H9 (cell line): ENCODE measurements around the gene INPP5A. TPM values are rescaled to one million over a fixed set of nuclear protein-coding genes. Genes with fewer than 3 reads are reported as not detected.

Source experiments
- DNase-seq: peaks from one replicate; pipeline ENCODE4 v3.0.0-alpha.2; 2017
- H2AFZ ChIP-seq: one replicate; pipeline ENCODE4 v1.6.1; 2013; ENCODE audit warnings: mild to moderate bottlenecking, low read length, control low read depth, moderate library complexity
- H2AK5ac ChIP-seq: 2 replicates; pipeline ENCODE4 v1.6.1; 2013; ENCODE audit warnings: low read length, control low read depth, mixed read lengths; ENCODE audit not compliant: insufficient read length
- H2BK120ac ChIP-seq: one replicate; pipeline ENCODE4 v1.6.1; 2013; ENCODE audit warnings: low read depth, mild to moderate bottlenecking, low read length, control low read depth, inconsistent platforms; ENCODE audit not compliant: poor library complexity, severe bottlenecking
- H2BK12ac ChIP-seq: 2 replicates; pipeline ENCODE4 v1.6.1; 2013; ENCODE audit warnings: low read length, control low read depth, mixed read lengths, low read depth; ENCODE audit not compliant: insufficient read length
- H2BK15ac ChIP-seq: 2 replicates; pipeline ENCODE4 v1.6.1; 2013; ENCODE audit warnings: low read depth, low read length, control low read depth
- H2BK20ac ChIP-seq: one replicate; pipeline ENCODE4 v1.6.1; 2013; ENCODE audit warnings: low read depth, mild to moderate bottlenecking, low read length, control low read depth, inconsistent platforms; ENCODE audit not compliant: poor library complexity, severe bottlenecking
- H2BK5ac ChIP-seq: 2 replicates; pipeline ENCODE4 v1.6.1; 2013; ENCODE audit warnings: low read length, control low read depth, mixed read lengths; ENCODE audit not compliant: insufficient read length
- H3K14ac ChIP-seq: 2 replicates; pipeline ENCODE4 v1.6.1; 2013; ENCODE audit warnings: low read length, control low read depth; ENCODE audit not compliant: insufficient read depth
- H3K18ac ChIP-seq: 2 replicates; pipeline ENCODE4 v1.6.1; 2013; ENCODE audit warnings: low read depth, mild to moderate bottlenecking, mixed read lengths, low read length, control low read depth; ENCODE audit not compliant: insufficient read length
- H3K23ac ChIP-seq: 2 replicates; pipeline ENCODE4 v1.6.1; 2013; ENCODE audit warnings: low read length, control low read depth, mixed read lengths, low read depth; ENCODE audit not compliant: insufficient read length
- H3K23me2 ChIP-seq: 2 replicates; pipeline ENCODE4 v1.6.1; 2013; ENCODE audit warnings: low read depth, mild to moderate bottlenecking, mixed read lengths, low read length, control low read depth; ENCODE audit not compliant: insufficient read length, poor library complexity, severe bottlenecking
- H3K27ac ChIP-seq: 2 replicates; pipeline ENCODE4 v1.5.1; 2013; ENCODE audit warnings: low read length, control low read depth, mixed read lengths, low read depth; ENCODE audit not compliant: insufficient read length
- H3K27me3 ChIP-seq: 2 replicates; pipeline ENCODE4 v1.6.1; 2013; ENCODE audit warnings: low read length, control low read depth, inconsistent platforms; ENCODE audit not compliant: insufficient read depth
- H3K4ac ChIP-seq: 2 replicates; pipeline ENCODE4 v1.6.1; 2013; ENCODE audit warnings: low read depth, mild to moderate bottlenecking, control low read depth, inconsistent platforms, low read length, moderate library complexity
- H3K4me1 ChIP-seq: 2 replicates; pipeline ENCODE4 v1.6.1; 2013; ENCODE audit warnings: low read length, control low read depth, inconsistent platforms; ENCODE audit not compliant: insufficient read depth
- H3K4me2 ChIP-seq: 2 replicates; pipeline ENCODE4 v1.6.1; 2013; ENCODE audit warnings: low read length, control low read depth, mixed read lengths; ENCODE audit not compliant: insufficient read length, insufficient read depth
- H3K56ac ChIP-seq: 2 replicates; pipeline ENCODE4 v1.6.1; 2013; ENCODE audit warnings: low read depth, mild to moderate bottlenecking, mixed read lengths, low read length, control low read depth; ENCODE audit not compliant: insufficient read length
- H3K79me1 ChIP-seq: 2 replicates; pipeline ENCODE4 v1.6.1; 2013; ENCODE audit warnings: low read depth, mild to moderate bottlenecking, moderate library complexity, low read length, control low read depth, inconsistent platforms; ENCODE audit not compliant: insufficient read depth, poor library complexity, severe bottlenecking
- H3K79me2 ChIP-seq: 2 replicates; pipeline ENCODE4 v1.6.1; 2013; ENCODE audit warnings: low read length, control low read depth, inconsistent platforms; ENCODE audit not compliant: insufficient read depth
- H3K9ac ChIP-seq: 2 replicates; pipeline ENCODE4 v1.6.1; 2013; ENCODE audit warnings: low read length, control low read depth, mixed read lengths; ENCODE audit not compliant: insufficient read length; ENCODE audit errors: extremely low read depth
- H3K9me3 ChIP-seq: one replicate; pipeline ENCODE4 v1.6.1; 2013; ENCODE audit warnings: low read depth, low read length, inconsistent platforms; ENCODE audit not compliant: control insufficient read depth
- H3T11ph ChIP-seq: one replicate; pipeline ENCODE4 v1.6.1; 2013; ENCODE audit warnings: mild to moderate bottlenecking, low read length, control low read depth, inconsistent platforms
- H4K20me1 ChIP-seq: one replicate; pipeline ENCODE4 v1.6.1; 2013; ENCODE audit not compliant: control insufficient read depth, insufficient read length, insufficient read depth
- H4K5ac ChIP-seq: 2 replicates; pipeline ENCODE4 v1.6.1; 2013; ENCODE audit warnings: low read depth, mild to moderate bottlenecking, mixed read lengths, low read length, control low read depth; ENCODE audit not compliant: insufficient read length
- H4K8ac ChIP-seq: replicated peaks from 2 replicates; pipeline ENCODE4 v1.6.1; 2013; ENCODE audit warnings: low read length, control low read depth, mixed read lengths, low read depth; ENCODE audit not compliant: insufficient read length
- H4K91ac ChIP-seq: 2 replicates; pipeline ENCODE4 v1.6.1; 2013; ENCODE audit warnings: low read depth, mild to moderate bottlenecking, moderate library complexity, mixed read lengths, low read length, control low read depth; ENCODE audit not compliant: insufficient read length
- H3K27ac Mint-ChIP-seq, 3 experiments: 2 replicates in 2 of 3; 3 replicates in 1 of 3; pipeline ENCODE4 v1.8.0; 2020 to 2021; ENCODE audit warnings: mixed read lengths in 3 of 3, mild to moderate bottlenecking in 1 of 3, moderate library complexity in 1 of 3
- H3K27me3 Mint-ChIP-seq: 2 replicates; pipeline ENCODE4 v1.8.0; 2021; ENCODE audit warnings: low read depth, mild to moderate bottlenecking, moderate library complexity, mixed read lengths
- H3K36me3 Mint-ChIP-seq, 3 experiments: 2 replicates in 2 of 3; 3 replicates in 1 of 3; pipeline ENCODE4 v1.8.0; 2020 to 2021; ENCODE audit warnings: low read depth in 3 of 3, mixed read lengths in 3 of 3; ENCODE audit not compliant: insufficient read depth in 1 of 3
- H3K4me1 Mint-ChIP-seq, 2 experiments: 2 replicates each; pipeline ENCODE4 v1.8.0; 2020; ENCODE audit warnings: mixed read lengths in 2 of 2
- H3K4me3 Mint-ChIP-seq, 2 experiments: 2 replicates in 1 of 2; 3 replicates in 1 of 2; pipeline ENCODE4 v1.8.0; 2020 to 2021; ENCODE audit warnings: mild to moderate bottlenecking in 2 of 2, mixed read lengths in 2 of 2, moderate library complexity in 1 of 2
- H3K9me3 Mint-ChIP-seq, 2 experiments: 2 replicates in 1 of 2; 3 replicates in 1 of 2; pipeline ENCODE4 v1.8.0; 2020; ENCODE audit warnings: mild to moderate bottlenecking in 2 of 2, mixed read lengths in 2 of 2, moderate library complexity in 1 of 2
- WGBS: extraction: QIAGEN DNeasy Blood & Tissue Kit; methylation state at CpG from one replicate; pipeline ENCODE4 v1.1.7; 2013; ENCODE audit warnings: missing lambda C conversion rate, low lambda C conversion rate, mixed read lengths; ENCODE audit not compliant: insufficient read length; ENCODE audit errors: extremely low coverage; 5-methylcytosine and 5-hydroxymethylcytosine counted together
- total RNA-seq: library from RNA; stranded (reverse); gene quantifications from 2 replicates; pipeline ENCODE4 v1.2.1, GENCODE V29; 2021
- TF ChIP-seq, protein P1 (sequence below): fragments of 200-600 bp; sonication (generic); conservative IDR thresholded peaks from 3 replicates; pipeline ENCODE4 v1.8.0; 2021; ENCODE audit warnings: antibody characterized with exemption, mild to moderate bottlenecking

Gene INPP5A
- total RNA-seq, 1 experiment from 2014 or later: 17.7 TPM

DNA sequence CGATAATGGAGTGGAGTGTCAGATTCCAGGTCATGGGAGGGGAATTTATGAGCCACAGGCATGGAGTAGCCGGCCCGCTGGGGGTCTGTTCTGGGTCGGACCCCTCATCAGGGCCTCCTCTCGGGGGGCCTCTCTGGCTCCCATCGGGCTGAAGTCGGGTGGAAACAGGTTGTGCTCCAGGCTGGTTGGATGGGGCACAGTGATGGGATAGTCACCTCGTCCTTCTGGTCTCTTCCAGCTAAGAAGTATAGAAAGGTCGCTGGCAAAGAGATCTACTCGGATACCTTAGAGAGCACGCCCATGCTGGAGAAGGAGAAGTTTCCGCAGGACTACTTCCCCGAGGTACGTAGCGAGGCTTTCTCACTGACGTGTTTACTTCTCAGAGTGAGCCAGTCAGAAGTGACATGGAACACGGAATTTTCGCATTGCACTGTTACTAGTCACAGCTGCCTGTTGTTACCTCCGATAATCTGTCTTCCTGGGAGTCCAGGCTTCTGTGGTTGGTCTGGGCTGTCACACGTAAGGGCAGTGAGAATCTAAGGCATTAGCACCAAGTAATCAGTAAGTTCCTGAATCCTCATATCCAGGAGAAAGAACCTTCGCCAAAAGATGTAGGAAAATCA is 160.1 kb downstream of the INPP5A start:
- no peaks in the 10 kb centered on the region for H4K20me1 ChIP-seq
- no peak overlapping the region for H3K14ac ChIP-seq
- H4K8ac ChIP-seq: no peak overlapping the region
- Mint-ChIP-seq H3K36me3 (0 out of 7 replicates have a peak, but pooled peaks cover 0 to 2% (median 0%) of the 10 kb centered on the region in 3 experiments), H3K4me3 (no peak overlapping the region), H3K27me3 (peaks cover 2% of the 10 kb centered on the region; the same call in 1 of the 2 replicates), H3K27ac (peak overlapping the region in 2 of 3 experiments; percentile 19 to 65; a peak in 3 of 7 replicates), H3K4me1 (peaks cover 0 to 3% of the 10 kb centered on the region in 2 experiments; a peak in 1 of 4 replicates), H3K9me3 (peaks cover 10 to 20% of the 10 kb centered on the region in 2 experiments; a peak in 4 of 5 replicates)
- H3K27ac ChIP-seq: no peak overlapping the region
- H2AFZ ChIP-seq: no peak overlapping the region
- H3K79me1 ChIP-seq: no peaks in the 10 kb centered on the region
- no peaks in the 10 kb centered on the region for H3K27me3 ChIP-seq
- WGBS: no CpG with 5 or more reads among the region's 21 CpGs
- no peak overlapping the region for H3K23ac ChIP-seq
- H3K56ac ChIP-seq: no peak overlapping the region
- no peak overlapping the region for H3K18ac ChIP-seq
- H3K79me2 ChIP-seq: no peaks in the 10 kb centered on the region
- TF ChIP-seq, protein P1, sequence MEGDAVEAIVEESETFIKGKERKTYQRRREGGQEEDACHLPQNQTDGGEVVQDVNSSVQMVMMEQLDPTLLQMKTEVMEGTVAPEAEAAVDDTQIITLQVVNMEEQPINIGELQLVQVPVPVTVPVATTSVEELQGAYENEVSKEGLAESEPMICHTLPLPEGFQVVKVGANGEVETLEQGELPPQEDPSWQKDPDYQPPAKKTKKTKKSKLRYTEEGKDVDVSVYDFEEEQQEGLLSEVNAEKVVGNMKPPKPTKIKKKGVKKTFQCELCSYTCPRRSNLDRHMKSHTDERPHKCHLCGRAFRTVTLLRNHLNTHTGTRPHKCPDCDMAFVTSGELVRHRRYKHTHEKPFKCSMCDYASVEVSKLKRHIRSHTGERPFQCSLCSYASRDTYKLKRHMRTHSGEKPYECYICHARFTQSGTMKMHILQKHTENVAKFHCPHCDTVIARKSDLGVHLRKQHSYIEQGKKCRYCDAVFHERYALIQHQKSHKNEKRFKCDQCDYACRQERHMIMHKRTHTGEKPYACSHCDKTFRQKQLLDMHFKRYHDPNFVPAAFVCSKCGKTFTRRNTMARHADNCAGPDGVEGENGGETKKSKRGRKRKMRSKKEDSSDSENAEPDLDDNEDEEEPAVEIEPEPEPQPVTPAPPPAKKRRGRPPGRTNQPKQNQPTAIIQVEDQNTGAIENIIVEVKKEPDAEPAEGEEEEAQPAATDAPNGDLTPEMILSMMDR: no peak
- no peak overlapping the region for H2BK120ac ChIP-seq
- no peak overlapping the region for H4K91ac ChIP-seq
- H3T11ph ChIP-seq: no peak overlapping the region
- no peak overlapping the region for H3K4ac ChIP-seq
- DNase-seq: peak; percentile 10
- H2AK5ac ChIP-seq: no peak overlapping the region
- no peaks in the 10 kb centered on the region for H3K4me1 ChIP-seq
- no peak overlapping the region for H2BK15ac ChIP-seq
- H3K9me3 ChIP-seq: no peaks in the 10 kb centered on the region
- H2BK20ac ChIP-seq: no peak overlapping the region
- no peak overlapping the region for H3K4me2 ChIP-seq
- no peak overlapping the region for H4K5ac ChIP-seq
- H2BK12ac ChIP-seq: no peak overlapping the region
- no peaks in the 10 kb centered on the region for H3K23me2 ChIP-seq
- H3K9ac ChIP-seq: no peak overlapping the region
- no peak overlapping the region for H2BK5ac ChIP-seq
